ENCODE results near the gene ABCF1.

DNA sequence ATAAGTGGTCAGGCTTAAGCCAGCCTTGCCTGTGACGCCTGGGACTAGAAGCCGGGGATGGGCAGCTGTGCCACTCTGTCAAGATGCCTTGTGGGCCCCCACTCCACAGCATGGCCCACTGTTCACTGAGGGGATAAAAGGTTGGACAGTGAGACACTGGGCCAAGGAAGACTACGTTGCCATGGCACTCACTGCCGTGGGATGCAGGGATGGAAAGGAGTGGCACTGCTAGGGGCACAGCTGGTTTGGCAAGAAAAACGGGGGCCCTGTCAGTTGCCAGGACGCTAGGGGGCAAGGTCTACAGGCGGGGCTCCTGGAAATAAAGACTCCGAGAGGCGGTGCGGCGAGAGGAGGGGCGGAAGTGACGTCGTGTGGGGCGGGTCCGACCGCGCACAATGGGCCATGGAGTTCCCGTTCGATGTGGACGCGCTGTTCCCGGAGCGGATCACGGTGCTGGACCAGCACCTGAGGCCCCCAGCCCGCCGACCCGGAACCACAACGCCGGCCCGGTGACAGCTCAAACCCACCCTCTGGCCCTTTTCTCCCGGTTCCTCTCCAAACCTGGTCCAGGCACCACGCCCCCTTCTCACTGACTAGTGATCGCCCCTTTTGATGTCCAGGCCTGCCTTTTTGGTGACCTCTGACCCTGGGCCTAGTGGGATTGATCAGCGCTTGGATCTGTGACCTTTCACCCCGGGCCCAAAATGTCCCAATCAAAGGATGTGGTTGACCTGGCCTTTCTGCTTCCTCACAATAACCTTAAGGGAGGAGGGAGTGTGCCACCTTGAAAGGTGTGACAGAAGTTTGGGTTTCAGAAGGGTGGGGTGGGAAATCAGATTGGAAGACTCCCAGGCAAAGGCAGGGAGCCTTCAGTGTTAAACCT, 55.5 kb downstream of the ABCF1 start, which contains the start of gene ATAT1:
- TF ChIP-seq, protein P1, sequence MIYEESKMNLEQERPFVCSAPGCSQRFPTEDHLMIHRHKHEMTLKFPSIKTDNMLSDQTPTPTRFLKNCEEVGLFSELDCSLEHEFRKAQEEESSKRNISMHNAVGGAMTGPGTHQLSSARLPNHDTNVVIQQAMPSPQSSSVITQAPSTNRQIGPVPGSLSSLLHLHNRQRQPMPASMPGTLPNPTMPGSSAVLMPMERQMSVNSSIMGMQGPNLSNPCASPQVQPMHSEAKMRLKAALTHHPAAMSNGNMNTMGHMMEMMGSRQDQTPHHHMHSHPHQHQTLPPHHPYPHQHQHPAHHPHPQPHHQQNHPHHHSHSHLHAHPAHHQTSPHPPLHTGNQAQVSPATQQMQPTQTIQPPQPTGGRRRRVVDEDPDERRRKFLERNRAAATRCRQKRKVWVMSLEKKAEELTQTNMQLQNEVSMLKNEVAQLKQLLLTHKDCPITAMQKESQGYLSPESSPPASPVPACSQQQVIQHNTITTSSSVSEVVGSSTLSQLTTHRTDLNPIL (CRISPR knock-in tag; IDR thresholded peaks at IDR 0.05; ENCODE audit: low read depth) = no peak
- TF ChIP-seq ZFP3 (CRISPR knock-in tag; IDR thresholded peaks at IDR 0.05) = no peak
- TF ChIP-seq ZFP30 (CRISPR knock-in tag; IDR thresholded peaks at IDR 0.05) = no peak
- TF ChIP-seq ZNF8 (CRISPR knock-in tag; IDR thresholded peaks at IDR 0.05) = no peak
